Endodermal cell (in vitro differentiated cells): ENCODE data around the gene TRNAU1AP. TPM values are rescaled to one million over a fixed set of nuclear protein-coding genes. Genes with fewer than 3 reads are reported as not detected.

ENCODE experiments used
- DNase-seq: peaks from one replicate; pipeline ENCODE4 v3.0.0-alpha.2; 2017
- H3K27ac ChIP-seq: 2 replicates; pipeline ENCODE4 v1.5.1; 2013; ENCODE audit warnings: mild to moderate bottlenecking, low read depth, low read length, moderate library complexity
- H3K27me3 ChIP-seq: 2 replicates; pipeline ENCODE4 v1.6.1; 2013; ENCODE audit warnings: mild to moderate bottlenecking, low read length, moderate library complexity; ENCODE audit not compliant: insufficient read depth, control insufficient read depth, poor library complexity, severe bottlenecking
- H3K36me3 ChIP-seq: 2 replicates; pipeline ENCODE4 v1.7.0; 2013; ENCODE audit warnings: mild to moderate bottlenecking, low read length, moderate library complexity; ENCODE audit not compliant: control insufficient read depth, insufficient read depth
- H3K4me1 ChIP-seq: one replicate; pipeline ENCODE4 v1.7.0; 2013; ENCODE audit warnings: low read length; ENCODE audit not compliant: control insufficient read depth, insufficient read depth
- H3K4me3 ChIP-seq: 2 replicates; pipeline ENCODE4 v1.5.1; 2013; ENCODE audit warnings: mild to moderate bottlenecking, low read length, moderate library complexity
- H3K9ac ChIP-seq: 2 replicates; pipeline ENCODE4 v1.6.1; 2013; ENCODE audit warnings: mild to moderate bottlenecking, low read length, moderate library complexity; ENCODE audit not compliant: poor library complexity, severe bottlenecking; ENCODE audit errors: extremely low read depth
- H3K9me3 ChIP-seq: 2 replicates; pipeline ENCODE4 v1.6.1; 2013; ENCODE audit warnings: mild to moderate bottlenecking, low read length, moderate library complexity; ENCODE audit not compliant: control insufficient read depth
- H3K27ac Mint-ChIP-seq: 2 replicates; pipeline ENCODE4 v1.8.0; 2020; ENCODE audit warnings: mixed read lengths
- H3K27me3 Mint-ChIP-seq: 2 replicates; pipeline ENCODE4 v1.8.0; 2021; ENCODE audit warnings: mild to moderate bottlenecking, mixed read lengths; ENCODE audit not compliant: insufficient read depth
- H3K36me3 Mint-ChIP-seq: 2 replicates; pipeline ENCODE4 v1.8.0; 2020; ENCODE audit warnings: low read depth, mixed read lengths
- H3K4me1 Mint-ChIP-seq: 2 replicates; pipeline ENCODE4 v1.8.0; 2020; ENCODE audit warnings: mixed read lengths
- H3K4me3 Mint-ChIP-seq: 2 replicates; pipeline ENCODE4 v1.8.0; 2020; ENCODE audit warnings: mild to moderate bottlenecking, moderate library complexity, mixed read lengths
- H3K9me3 Mint-ChIP-seq: 2 replicates; pipeline ENCODE4 v1.8.0; 2020; ENCODE audit warnings: mild to moderate bottlenecking, mixed read lengths
- WGBS, 2 experiments: methylation state at CpG; one replicate each; pipeline versions ENCODE4 v1.1.5 to v1.1.7; 2013; ENCODE audit warnings: missing lambda C conversion rate in 2 of 2, mixed read lengths in 1 of 2; ENCODE audit not compliant: insufficient coverage in 1 of 2, insufficient read length in 1 of 2; 5-methylcytosine and 5-hydroxymethylcytosine counted together
- total RNA-seq, 2 donors: library from RNA; stranded (reverse); fragmentation: NEBNext Ultra II Directional in 1 of 2; extraction: Animal tissue kit (Norgen Biotek cat#: 25700) in 1 of 2; gene quantifications; 2 replicates in 1 of 2; 3 replicates in 1 of 2; pipeline ENCODE4 v1.2.1, GENCODE V29; 2021
- TF ChIP-seq, protein P1 (sequence below): fragments of 200-600 bp; sonication (generic); conservative IDR thresholded peaks from 2 replicates; pipeline ENCODE4 v1.5.0; 2021; ENCODE audit warnings: antibody characterized with exemption, mild to moderate bottlenecking

The TRNAU1AP gene
- total RNA-seq, 2 donors from 2014 or later = 49.6 to 53.7 TPM

DNA sequence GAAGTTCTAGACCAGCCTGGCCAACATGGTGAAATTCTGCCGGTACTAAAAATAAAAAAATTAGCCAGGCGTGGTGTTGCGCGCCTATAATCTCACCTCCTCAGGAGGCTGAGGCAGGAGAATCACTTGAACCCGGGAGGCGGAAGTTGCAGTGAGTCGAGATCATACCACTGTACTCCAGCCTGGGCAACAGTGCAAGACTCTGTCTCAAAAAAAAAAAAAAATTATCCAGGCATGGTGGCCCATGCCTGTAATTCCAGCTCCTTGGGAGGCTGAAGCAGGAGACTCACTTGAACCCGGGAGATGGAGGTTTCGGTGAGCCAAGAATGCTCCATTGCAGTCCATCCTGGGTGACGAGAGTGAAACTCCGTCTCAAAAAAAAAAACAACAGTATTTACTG is 20.7 kb downstream of the TRNAU1AP start:
- Histone ChIP-seq H3K9ac (no peak overlapping the region), H3K4me1 (no peaks in the 10 kb centered on the region), H3K4me3 (no peak overlapping the region), H3K36me3 (peaks cover 44% of the 10 kb centered on the region), H3K27me3 (no peaks in the 10 kb centered on the region), H3K9me3 (no peaks in the 10 kb centered on the region), H3K27ac (no peak overlapping the region)
- Mint-ChIP-seq H3K4me1 (no peaks in the 10 kb centered on the region), H3K27ac (no peak overlapping the region), H3K9me3 (no peaks in the 10 kb centered on the region), H3K36me3 (peaks cover 48% of the 10 kb centered on the region), H3K27me3 (no peaks in the 10 kb centered on the region), H3K4me3 (no peak overlapping the region)
- DNase-seq = no peak
- WGBS, 2 experiments = 95% methylated on average over 11 of the region's 11 CpGs
- TF ChIP-seq, protein P1, sequence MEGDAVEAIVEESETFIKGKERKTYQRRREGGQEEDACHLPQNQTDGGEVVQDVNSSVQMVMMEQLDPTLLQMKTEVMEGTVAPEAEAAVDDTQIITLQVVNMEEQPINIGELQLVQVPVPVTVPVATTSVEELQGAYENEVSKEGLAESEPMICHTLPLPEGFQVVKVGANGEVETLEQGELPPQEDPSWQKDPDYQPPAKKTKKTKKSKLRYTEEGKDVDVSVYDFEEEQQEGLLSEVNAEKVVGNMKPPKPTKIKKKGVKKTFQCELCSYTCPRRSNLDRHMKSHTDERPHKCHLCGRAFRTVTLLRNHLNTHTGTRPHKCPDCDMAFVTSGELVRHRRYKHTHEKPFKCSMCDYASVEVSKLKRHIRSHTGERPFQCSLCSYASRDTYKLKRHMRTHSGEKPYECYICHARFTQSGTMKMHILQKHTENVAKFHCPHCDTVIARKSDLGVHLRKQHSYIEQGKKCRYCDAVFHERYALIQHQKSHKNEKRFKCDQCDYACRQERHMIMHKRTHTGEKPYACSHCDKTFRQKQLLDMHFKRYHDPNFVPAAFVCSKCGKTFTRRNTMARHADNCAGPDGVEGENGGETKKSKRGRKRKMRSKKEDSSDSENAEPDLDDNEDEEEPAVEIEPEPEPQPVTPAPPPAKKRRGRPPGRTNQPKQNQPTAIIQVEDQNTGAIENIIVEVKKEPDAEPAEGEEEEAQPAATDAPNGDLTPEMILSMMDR = no peak

DNA sequence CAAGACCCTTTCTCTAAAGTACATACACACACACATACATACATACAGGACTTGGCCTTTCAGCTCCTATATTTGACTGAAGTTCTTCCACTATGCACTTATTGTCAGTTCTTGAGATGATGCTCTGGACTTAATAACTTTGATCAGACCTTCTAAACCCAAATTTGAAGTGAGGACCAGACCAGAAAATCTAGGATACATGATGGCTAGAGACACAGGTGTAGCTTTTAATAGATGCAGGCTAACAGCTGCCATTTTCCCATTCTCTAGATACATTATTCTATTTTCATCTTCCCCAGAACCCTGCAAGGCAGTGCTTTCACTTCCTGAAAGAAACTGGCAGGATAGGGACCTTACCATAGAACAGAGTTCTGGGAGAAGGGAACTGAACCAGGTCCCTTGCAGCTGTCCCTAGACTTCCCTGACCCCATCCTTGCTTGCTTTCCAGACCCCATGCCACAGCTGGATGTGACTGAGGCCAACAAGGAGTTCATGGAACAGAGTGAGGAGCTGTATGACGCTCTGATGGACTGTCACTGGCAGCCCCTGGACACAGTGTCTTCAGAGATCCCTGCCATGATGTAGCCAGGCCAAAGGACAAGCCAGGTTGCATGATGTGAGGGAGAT is 24.3 kb downstream of the TRNAU1AP start:
- Histone ChIP-seq H3K9me3 (no peaks in the 10 kb centered on the region), H3K9ac (no peak overlapping the region), H3K27ac (no peak overlapping the region), H3K27me3 (peaks cover 2% of the 10 kb centered on the region), H3K36me3 (peaks cover 52% of the 10 kb centered on the region), H3K4me3 (no peak overlapping the region), H3K4me1 (no peaks in the 10 kb centered on the region)
- Mint-ChIP-seq H3K4me3 (no peak overlapping the region), H3K9me3 (no peaks in the 10 kb centered on the region), H3K27me3 (peaks cover 3% of the 10 kb centered on the region), H3K27ac (no peak overlapping the region), H3K4me1 (peaks cover 16% of the 10 kb centered on the region), H3K36me3 (peaks cover 50% of the 10 kb centered on the region)
- 86 to 88% methylated on average over 1 of the region's 1 CpG for WGBS, 2 experiments
- DNase-seq = no peak
- TF ChIP-seq, protein P1 = no peak

DNA sequence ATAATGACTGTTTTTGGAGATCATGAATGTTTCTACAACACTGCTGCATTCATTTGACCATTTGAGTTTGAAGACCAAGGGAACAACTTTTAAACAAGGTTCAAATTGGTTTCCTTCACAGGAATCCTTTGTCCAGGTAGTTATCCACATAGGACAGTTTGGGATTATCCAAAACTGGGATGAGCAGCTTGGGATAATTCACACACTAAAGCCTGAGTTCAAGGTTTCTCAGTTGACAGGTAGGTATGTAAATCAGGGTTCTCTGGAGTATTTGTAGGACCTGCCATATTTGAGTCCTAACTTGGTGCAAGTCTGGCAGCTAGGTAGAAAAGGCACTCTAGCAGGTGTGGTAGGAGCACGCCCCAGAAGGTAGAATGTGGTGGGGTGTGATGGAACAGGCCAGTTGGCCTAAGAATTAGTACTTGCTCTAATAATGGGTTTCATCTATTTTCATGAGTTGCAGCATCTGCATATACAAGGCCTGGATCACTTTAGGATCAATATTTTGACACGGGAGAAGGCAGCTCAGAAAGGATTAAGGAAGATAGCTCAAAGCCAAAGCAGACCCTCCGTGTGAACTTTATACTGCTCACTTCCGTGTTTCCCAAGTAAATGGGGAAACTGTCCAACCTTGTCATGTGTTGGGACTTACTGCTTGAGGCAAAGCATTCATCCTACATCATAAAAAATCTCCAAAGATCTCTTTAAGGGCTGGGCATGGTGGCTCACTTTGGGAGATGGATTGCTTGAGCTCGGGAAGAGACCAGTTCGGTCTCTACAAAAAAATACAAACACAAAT is 25.1 kb downstream of the TRNAU1AP start:
- H3K27me3 Mint-ChIP-seq = peaks cover 7% of the 10 kb centered on the region
- WGBS, 2 experiments = 94 to 100% methylated on average over 5 to 6 of the region's 6 CpGs
- no peak overlapping the region for H3K4me3 Mint-ChIP-seq
- H3K4me1 Mint-ChIP-seq = peaks cover 20% of the 10 kb centered on the region
- no peak overlapping the region for H3K27ac Mint-ChIP-seq
- no peak for DNase-seq
- H3K9me3 Mint-ChIP-seq = no peaks in the 10 kb centered on the region
- no peak overlapping the region for H3K9ac ChIP-seq
- H3K4me1 ChIP-seq = no peaks in the 10 kb centered on the region
- H3K9me3 ChIP-seq = no peaks in the 10 kb centered on the region
- H3K4me3 ChIP-seq = no peak overlapping the region
- H3K36me3 Mint-ChIP-seq = peaks cover 50% of the 10 kb centered on the region
- peaks cover 52% of the 10 kb centered on the region for H3K36me3 ChIP-seq
- peaks cover 6% of the 10 kb centered on the region for H3K27me3 ChIP-seq
- TF ChIP-seq, protein P1 = no peak
- no peak overlapping the region for H3K27ac ChIP-seq
